Fibroblast of mammary gland (primary cell): ENCODE data around the gene SPARCL1.

Experiments used
- DNase-seq: peaks from one replicate; pipeline ENCODE4 v3.0.0-alpha.2; 2010; ENCODE audit warnings: low read depth
- H3K4me3 ChIP-seq: 2 replicates; pipeline ENCODE4 v1.5.1; 2011; ENCODE audit warnings: low read depth, mild to moderate bottlenecking, low read length, moderate library complexity; ENCODE audit not compliant: control insufficient read depth
- CTCF ChIP-seq: conservative IDR thresholded peaks from 2 replicates; pipeline ENCODE4 v1.5.1; 2011; ENCODE audit warnings: low read depth, low read length, inconsistent platforms; ENCODE audit not compliant: control insufficient read depth, insufficient read depth

Gene SPARCL1

GRCh38 chr4:87521757-87522374, 7.3 kb downstream of the SPARCL1 start:
- H3K4me3 ChIP-seq: no peak overlapping the region
- TF ChIP-seq CTCF: no peak
- peak; percentile 83 for DNase-seq

- H3K4me3 ChIP-seq: no peak overlapping the region
- no peak for DNase-seq
- TF ChIP-seq CTCF: no peak
Measured at GRCh38 chr4:87521319-87521718, 7.9 kb downstream of the SPARCL1 start.

GRCh38 chr4:87517621-87518020, 11.6 kb downstream of the SPARCL1 start:
- no peak for TF ChIP-seq CTCF
- no peak for DNase-seq
- no peak overlapping the region for H3K4me3 ChIP-seq

GRCh38 chr4:87516683-87517082, 12.5 kb downstream of the SPARCL1 start:
- TF ChIP-seq CTCF: no peak
- DNase-seq: no peak
- H3K4me3 ChIP-seq: no peak overlapping the region

GRCh38 chr4:87512400-87512799, 16.8 kb downstream of the SPARCL1 start:
- DNase-seq: peak; percentile 60
- no peak overlapping the region for H3K4me3 ChIP-seq
- TF ChIP-seq CTCF: no peak

GRCh38 chr4:87511500-87511899, 17.7 kb downstream of the SPARCL1 start:
- DNase-seq: no peak
- no peak for TF ChIP-seq CTCF
- no peak overlapping the region for H3K4me3 ChIP-seq

- no peak for TF ChIP-seq CTCF
- H3K4me3 ChIP-seq: no peak overlapping the region
- no peak for DNase-seq
Measured at GRCh38 chr4:87510747-87511146, 18.4 kb downstream of the SPARCL1 start.
